HepG2 (cell line): ENCODE measurements around the gene VWA3A. TPM values are rescaled to one million over a fixed set of nuclear protein-coding genes. Genes with fewer than 3 reads are reported as not detected.

Experiments used
- MYC ChIP-seq: sonication (generic); formaldehyde crosslinking; IDR thresholded peaks from 2 replicates; pipeline ENCODE4 v1.9.0; 2021; ENCODE audit warnings: missing genetic modification reagents, borderline replicate concordance
- NRL ChIP-seq: sonication (generic); formaldehyde crosslinking; IDR thresholded peaks from 2 replicates; pipeline ENCODE4 v1.5.0; 2020; ENCODE audit warnings: missing genetic modification reagents, mild to moderate bottlenecking, moderate library complexity, borderline replicate concordance
- PHB2 ChIP-seq: fragments of 450-650 bp; IDR thresholded peaks from 2 replicates; pipeline ENCODE4 v1.6.1; 2018; ENCODE audit not compliant: partially characterized antibody
- PITX1 ChIP-seq: sonication (generic); formaldehyde crosslinking; IDR thresholded peaks from 2 replicates; pipeline ENCODE4 v1.5.1; 2020; ENCODE audit warnings: mild to moderate bottlenecking, missing genetic modification reagents
- RXRB ChIP-seq: IDR thresholded peaks from 2 replicates; pipeline ENCODE4 v1.6.1; 2016; ENCODE audit warnings: borderline replicate concordance, missing genetic modification reagents, missing compliant biosample characterization
- SMYD3 ChIP-seq: sonication (generic); formaldehyde crosslinking; IDR thresholded peaks from 2 replicates; pipeline ENCODE4 v1.8.1; 2023; ENCODE audit warnings: mild to moderate bottlenecking, missing genetic modification reagents
- ZNF644 ChIP-seq: IDR thresholded peaks from 2 replicates; pipeline ENCODE4 v1.6.1; 2016; ENCODE audit warnings: low read depth
- polyA plus RNA-seq, 8 experiments: library from polyadenylated mRNA; depleted of rRNA in 3 of 8; stranded (reverse) in 7 of 8; unstranded in 1 of 8; fragments of >200 nt; fragmentation: Illumina TruSeq in 4 of 8; extraction: Trizol in 4 of 8; gene quantifications; 2 replicates each; pipeline versions ENCODE4 v1.2.1 to v1.2.3, GENCODE V29; 2011 to 2016; ENCODE audit warnings: low read depth in 4 of 8, missing spikeins in 1 of 8, mixed read lengths in 1 of 8; ENCODE audit not compliant: insufficient read depth in 1 of 8
- total RNA-seq, 5 experiments: library from RNA; depleted of rRNA; stranded (reverse); fragments of >200 nt; fragmentation: Illumina TruSeq; extraction: Trizol; gene quantifications; 2 replicates each; pipeline ENCODE4 v1.2.3, GENCODE V29; 2016; ENCODE audit warnings: low read depth in 1 of 5
- TF ChIP-seq, protein P1 (sequence below): sonication (generic); formaldehyde crosslinking; IDR thresholded peaks from 2 replicates; pipeline ENCODE4 v1.8.0; 2022; ENCODE audit warnings: missing genetic modification reagents, mild to moderate bottlenecking, inconsistent platforms, borderline replicate concordance
- TF ChIP-seq, protein P2 (sequence below): sonication (generic); formaldehyde crosslinking; IDR thresholded peaks from 2 replicates; pipeline ENCODE4 v1.4.0; 2020; ENCODE audit warnings: missing genetic modification reagents
- TF ChIP-seq, protein P3 (sequence below): conservative IDR thresholded peaks from 2 replicates; pipeline ENCODE4 v1.6.1; 2018; ENCODE audit warnings: missing genetic modification reagents
- TF ChIP-seq, protein P4 (sequence below): sonication (generic); formaldehyde crosslinking; IDR thresholded peaks from 2 replicates; pipeline ENCODE4 v1.8.0; 2022; ENCODE audit warnings: mild to moderate bottlenecking, missing genetic modification reagents, moderate library complexity
- TF ChIP-seq, protein P5 (sequence below): sonication (generic); formaldehyde crosslinking; IDR thresholded peaks from 2 replicates; pipeline ENCODE4 v1.5.0; 2020; ENCODE audit warnings: mild to moderate bottlenecking, missing genetic modification reagents, borderline replicate concordance

Gene VWA3A
- total and polyA plus RNA-seq, 2 of the 13 experiments (the other 11 are each of a cell fraction or from before 2014, with no cell fraction given) = 0.03 to 0.07 TPM

DNA sequence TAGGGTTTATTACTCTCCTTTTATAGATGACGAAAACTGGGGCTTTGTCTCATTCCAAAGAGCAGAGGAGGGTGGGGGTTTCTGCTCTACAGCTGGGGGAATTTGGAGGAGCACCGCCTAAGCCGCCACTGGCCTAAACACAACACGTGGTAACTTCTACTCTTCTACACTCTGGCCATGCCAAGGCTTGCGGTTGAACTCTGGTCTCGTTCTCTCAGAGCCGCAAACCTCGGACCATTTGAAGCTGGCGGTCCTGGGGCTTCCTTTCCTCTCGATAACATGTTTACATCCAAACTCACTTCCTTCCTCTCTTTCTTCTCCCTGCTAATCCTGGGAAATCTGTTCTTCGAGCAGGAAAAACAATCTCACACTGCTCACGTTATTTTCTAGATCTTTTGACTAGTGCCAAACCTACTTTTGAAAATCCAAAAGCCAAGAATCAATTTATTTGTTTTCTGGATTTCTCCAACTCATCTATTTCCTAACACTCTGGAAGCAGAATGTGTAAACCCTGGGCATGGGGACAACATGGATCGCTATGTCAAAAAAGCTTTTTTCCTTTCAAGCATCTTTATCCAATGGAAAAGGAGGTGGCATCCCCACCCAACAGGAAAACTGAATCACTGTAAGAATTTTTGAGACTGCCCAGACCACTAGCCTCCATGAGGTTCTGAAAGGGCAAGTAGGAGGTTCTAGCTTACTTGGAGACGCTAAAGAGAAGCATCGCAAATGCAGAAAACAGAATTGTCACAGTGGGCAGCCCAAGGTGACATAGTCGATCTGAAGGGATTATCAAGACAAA lies 100.1 kb downstream of the VWA3A start (continued):
- TF ChIP-seq MYC (CRISPR knock-in tag) = peak; percentile 97
- TF ChIP-seq, protein P1, sequence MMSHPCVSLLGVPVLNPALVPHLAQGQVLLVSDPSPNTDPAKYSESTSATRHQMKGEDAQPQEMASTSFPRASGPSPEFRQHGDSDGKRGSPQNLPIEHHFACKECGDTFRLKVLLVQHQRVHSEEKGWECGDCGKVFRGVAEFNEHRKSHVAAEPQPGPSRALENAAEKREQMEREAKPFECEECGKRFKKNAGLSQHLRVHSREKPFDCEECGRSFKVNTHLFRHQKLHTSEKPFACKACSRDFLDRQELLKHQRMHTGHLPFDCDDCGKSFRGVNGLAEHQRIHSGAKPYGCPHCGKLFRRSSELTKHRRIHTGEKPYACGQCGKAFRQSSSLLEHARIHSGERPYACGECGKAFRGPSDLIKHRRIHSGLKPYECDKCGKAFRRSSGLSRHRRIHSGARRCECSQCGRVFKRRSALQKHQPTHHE (CRISPR knock-in tag) = peak; percentile 90; the same call in 1 of the 2 replicates
- TF ChIP-seq, protein P2, sequence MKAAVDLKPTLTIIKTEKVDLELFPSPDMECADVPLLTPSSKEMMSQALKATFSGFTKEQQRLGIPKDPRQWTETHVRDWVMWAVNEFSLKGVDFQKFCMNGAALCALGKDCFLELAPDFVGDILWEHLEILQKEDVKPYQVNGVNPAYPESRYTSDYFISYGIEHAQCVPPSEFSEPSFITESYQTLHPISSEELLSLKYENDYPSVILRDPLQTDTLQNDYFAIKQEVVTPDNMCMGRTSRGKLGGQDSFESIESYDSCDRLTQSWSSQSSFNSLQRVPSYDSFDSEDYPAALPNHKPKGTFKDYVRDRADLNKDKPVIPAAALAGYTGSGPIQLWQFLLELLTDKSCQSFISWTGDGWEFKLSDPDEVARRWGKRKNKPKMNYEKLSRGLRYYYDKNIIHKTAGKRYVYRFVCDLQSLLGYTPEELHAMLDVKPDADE (CRISPR knock-in tag) = no peak
- no peak for TF ChIP-seq PHB2
- peak; percentile 90 for TF ChIP-seq RXRB (CRISPR knock-in tag)
- peak; percentile 91; the same call in 1 of the 2 replicates for TF ChIP-seq SMYD3
- TF ChIP-seq, protein P3, sequence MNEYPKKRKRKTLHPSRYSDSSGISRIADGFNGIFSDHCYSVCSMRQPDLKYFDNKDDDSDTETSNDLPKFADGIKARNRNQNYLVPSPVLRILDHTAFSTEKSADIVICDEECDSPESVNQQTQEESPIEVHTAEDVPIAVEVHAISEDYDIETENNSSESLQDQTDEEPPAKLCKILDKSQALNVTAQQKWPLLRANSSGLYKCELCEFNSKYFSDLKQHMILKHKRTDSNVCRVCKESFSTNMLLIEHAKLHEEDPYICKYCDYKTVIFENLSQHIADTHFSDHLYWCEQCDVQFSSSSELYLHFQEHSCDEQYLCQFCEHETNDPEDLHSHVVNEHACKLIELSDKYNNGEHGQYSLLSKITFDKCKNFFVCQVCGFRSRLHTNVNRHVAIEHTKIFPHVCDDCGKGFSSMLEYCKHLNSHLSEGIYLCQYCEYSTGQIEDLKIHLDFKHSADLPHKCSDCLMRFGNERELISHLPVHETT (CRISPR knock-in tag) = peak; percentile 36
- TF ChIP-seq, protein P4, sequence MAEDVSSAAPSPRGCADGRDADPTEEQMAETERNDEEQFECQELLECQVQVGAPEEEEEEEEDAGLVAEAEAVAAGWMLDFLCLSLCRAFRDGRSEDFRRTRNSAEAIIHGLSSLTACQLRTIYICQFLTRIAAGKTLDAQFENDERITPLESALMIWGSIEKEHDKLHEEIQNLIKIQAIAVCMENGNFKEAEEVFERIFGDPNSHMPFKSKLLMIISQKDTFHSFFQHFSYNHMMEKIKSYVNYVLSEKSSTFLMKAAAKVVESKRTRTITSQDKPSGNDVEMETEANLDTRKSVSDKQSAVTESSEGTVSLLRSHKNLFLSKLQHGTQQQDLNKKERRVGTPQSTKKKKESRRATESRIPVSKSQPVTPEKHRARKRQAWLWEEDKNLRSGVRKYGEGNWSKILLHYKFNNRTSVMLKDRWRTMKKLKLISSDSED (CRISPR knock-in tag) = no peak
- 0 out of 2 replicates have a peak, but pooled peaks have one; percentile 40 for TF ChIP-seq NRL (CRISPR knock-in tag)
- peak; percentile 96 for TF ChIP-seq ZNF644 (CRISPR knock-in tag)
- peak; percentile 91 for TF ChIP-seq PITX1 (CRISPR knock-in tag)
- TF ChIP-seq, protein P5, sequence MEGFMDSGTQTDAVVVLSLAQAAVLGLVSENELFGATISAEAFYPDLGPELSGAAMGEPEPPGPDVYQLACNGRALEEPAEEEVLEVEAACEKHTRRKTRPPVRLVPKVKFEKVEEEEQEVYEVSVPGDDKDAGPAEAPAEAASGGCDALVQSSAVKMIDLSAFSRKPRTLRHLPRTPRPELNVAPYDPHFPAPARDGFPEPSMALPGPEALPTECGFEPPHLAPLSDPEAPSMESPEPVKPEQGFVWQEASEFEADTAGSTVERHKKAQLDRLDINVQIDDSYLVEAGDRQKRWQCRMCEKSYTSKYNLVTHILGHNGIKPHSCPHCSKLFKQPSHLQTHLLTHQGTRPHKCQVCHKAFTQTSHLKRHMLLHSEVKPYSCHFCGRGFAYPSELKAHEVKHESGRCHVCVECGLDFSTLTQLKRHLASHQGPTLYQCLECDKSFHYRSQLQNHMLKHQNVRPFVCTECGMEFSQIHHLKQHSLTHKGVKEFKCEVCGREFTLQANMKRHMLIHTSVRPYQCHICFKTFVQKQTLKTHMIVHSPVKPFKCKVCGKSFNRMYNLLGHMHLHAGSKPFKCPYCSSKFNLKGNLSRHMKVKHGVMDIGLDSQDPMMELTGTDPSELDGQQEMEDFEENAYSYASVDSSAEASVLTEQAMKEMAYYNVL (CRISPR knock-in tag) = peak; percentile 90; the same call in 1 of the 2 replicates
